HepG2 (cell line): ENCODE measurements around the gene WNK1. TPM values are rescaled to one million over a fixed set of nuclear protein-coding genes. Genes with fewer than 3 reads are reported as not detected.

ENCODE experiments used
- BCL6 ChIP-seq: IDR thresholded peaks from 2 replicates; pipeline ENCODE4 v1.6.1; 2016; ENCODE audit warnings: missing genetic modification reagents, missing compliant biosample characterization
- DMTF1 ChIP-seq: sonication (generic); formaldehyde crosslinking; IDR thresholded peaks from 2 replicates; pipeline ENCODE4 v1.4.0; 2020; ENCODE audit warnings: mild to moderate bottlenecking, missing genetic modification reagents
- FOSL1 ChIP-seq: sonication (generic); formaldehyde crosslinking; IDR thresholded peaks from 2 replicates; pipeline ENCODE4 v1.9.0; 2021; ENCODE audit warnings: missing genetic modification reagents, borderline replicate concordance
- KAT7 ChIP-seq: IDR thresholded peaks from 2 replicates; pipeline ENCODE4 v1.6.1; 2018; ENCODE audit warnings: borderline replicate concordance, missing compliant biosample characterization
- SMAD3 ChIP-seq: sonication (generic); formaldehyde crosslinking; IDR thresholded peaks from 2 replicates; pipeline ENCODE4 v1.4.0; 2020; ENCODE audit warnings: missing genetic modification reagents
- SNAI1 ChIP-seq: sonication (generic); formaldehyde crosslinking; IDR thresholded peaks from 2 replicates; pipeline ENCODE4 v1.5.0; 2020; ENCODE audit warnings: mild to moderate bottlenecking, missing genetic modification reagents, borderline replicate concordance
- ZBTB1 ChIP-seq: sonication (generic); formaldehyde crosslinking; IDR thresholded peaks from 2 replicates; pipeline ENCODE4 v1.4.0; 2020; ENCODE audit warnings: missing genetic modification reagents, borderline replicate concordance
- ZFX ChIP-seq: sonication (generic); formaldehyde crosslinking; IDR thresholded peaks from 2 replicates; pipeline ENCODE4 v1.4.0; 2020; ENCODE audit warnings: mild to moderate bottlenecking, low read depth, missing genetic modification reagents, moderate library complexity
- ZNF124 ChIP-seq: sonication (generic); formaldehyde crosslinking; IDR thresholded peaks from 2 replicates; pipeline ENCODE4 v1.4.0; 2020; ENCODE audit warnings: missing genetic modification reagents
- ZNF234 ChIP-seq: sonication (generic); formaldehyde crosslinking; conservative IDR thresholded peaks from 2 replicates; pipeline ENCODE4 v1.5.1; 2020; ENCODE audit warnings: mild to moderate bottlenecking, missing genetic modification reagents
- ZNF281 ChIP-seq: sonication (generic); formaldehyde crosslinking; IDR thresholded peaks from 2 replicates; pipeline ENCODE4 v1.4.0; 2020; ENCODE audit warnings: missing genetic modification reagents, borderline replicate concordance
- ZNF543 ChIP-seq: sonication (generic); formaldehyde crosslinking; IDR thresholded peaks from 2 replicates; pipeline ENCODE4 v1.4.0; 2020; ENCODE audit warnings: mild to moderate bottlenecking, missing genetic modification reagents
- polyA plus RNA-seq, 8 experiments: library from polyadenylated mRNA; depleted of rRNA in 3 of 8; stranded (reverse) in 7 of 8; unstranded in 1 of 8; fragments of >200 nt; fragmentation: Illumina TruSeq in 4 of 8; extraction: Trizol in 4 of 8; gene quantifications; 2 replicates each; pipeline versions ENCODE4 v1.2.1 to v1.2.3, GENCODE V29; 2011 to 2016; ENCODE audit warnings: low read depth in 4 of 8, missing spikeins in 1 of 8, mixed read lengths in 1 of 8; ENCODE audit not compliant: insufficient read depth in 1 of 8
- total RNA-seq, 5 experiments: library from RNA; depleted of rRNA; stranded (reverse); fragments of >200 nt; fragmentation: Illumina TruSeq; extraction: Trizol; gene quantifications; 2 replicates each; pipeline ENCODE4 v1.2.3, GENCODE V29; 2016; ENCODE audit warnings: low read depth in 1 of 5
- TF ChIP-seq, protein P1 (sequence below), 2 experiments: fragments of 450-650 bp in 1 of 2; sonication (generic) in 1 of 2; formaldehyde crosslinking; IDR thresholded peaks; 2 replicates each; pipeline versions ENCODE4 v1.5.0 to v1.8.0; 2020 to 2022; ENCODE audit warnings: mild to moderate bottlenecking in 1 of 2, missing genetic modification reagents in 1 of 2
- TF ChIP-seq, protein P2 (sequence below): sonication (generic); formaldehyde crosslinking; IDR thresholded peaks from 2 replicates; pipeline ENCODE4 v1.8.0; 2022; ENCODE audit warnings: mild to moderate bottlenecking, missing genetic modification reagents; ENCODE audit not compliant: insufficient replicate concordance
- TF ChIP-seq, protein P3 (sequence below): sonication (generic); formaldehyde crosslinking; IDR thresholded peaks from 2 replicates; pipeline ENCODE4 v1.4.0; 2020; ENCODE audit warnings: missing genetic modification reagents
- TF ChIP-seq, protein P4 (sequence below): sonication (generic); formaldehyde crosslinking; IDR thresholded peaks from 2 replicates; pipeline ENCODE4 v1.4.0; 2020; ENCODE audit warnings: mild to moderate bottlenecking, missing genetic modification reagents

WNK1 gene
- total and polyA plus RNA-seq, 2 of the 13 experiments (the other 11 are each of a cell fraction or from before 2014, with no cell fraction given), result 31.1 to 54.8 TPM

DNA sequence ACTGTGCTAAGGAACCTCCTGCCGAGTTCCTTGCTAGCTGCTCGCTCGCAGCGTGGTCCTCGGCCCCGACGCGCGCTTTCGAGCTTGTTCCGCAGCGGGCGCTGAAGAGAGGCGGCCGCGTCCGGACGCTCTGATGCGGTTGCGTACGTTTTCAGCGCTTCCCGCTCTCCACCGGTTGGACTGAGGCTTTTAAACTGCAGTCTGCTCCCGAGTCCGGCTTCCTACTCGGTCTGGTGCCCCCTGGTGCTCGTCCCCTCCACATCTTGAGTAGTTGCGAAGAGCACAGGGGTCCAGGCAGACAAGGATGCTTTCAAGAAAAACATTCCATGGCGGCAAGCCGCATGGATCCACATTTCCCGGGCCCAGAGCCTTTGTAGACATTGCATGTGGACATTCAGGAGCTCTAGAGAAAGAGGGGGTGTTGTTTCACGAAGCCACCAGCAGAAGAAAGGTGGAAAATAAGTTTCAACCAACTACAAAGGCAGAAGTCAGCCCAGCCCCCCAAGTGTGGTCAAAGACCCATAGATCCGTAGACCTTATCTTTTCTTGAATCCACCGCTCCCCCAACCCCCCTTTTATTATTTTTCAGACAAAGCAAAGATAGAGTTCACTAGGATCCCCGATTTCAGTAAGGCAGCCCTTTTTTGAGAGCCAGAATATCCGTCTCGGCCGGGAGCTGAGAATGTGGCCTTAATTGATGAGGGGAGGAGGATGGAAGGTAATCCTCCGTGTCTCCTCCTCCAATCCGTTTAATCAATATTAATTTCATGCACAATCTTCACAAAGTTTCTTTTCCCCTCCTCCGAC lies 984 bp upstream of the WNK1 start (continued):
- TF ChIP-seq ZNF281, result peak; percentile 42; the same call in 1 of the 2 replicates
- TF ChIP-seq FOSL1 (CRISPR knock-in tag), result no peak
- TF ChIP-seq DMTF1 (CRISPR knock-in tag), result no peak
- peak; percentile 87 for TF ChIP-seq ZNF124 (CRISPR knock-in tag)
- 0 out of 2 replicates have a peak, but pooled peaks have one; percentile 68 for TF ChIP-seq KAT7
- TF ChIP-seq ZFX (CRISPR knock-in tag), result peak; percentile 74
- TF ChIP-seq, protein P1, sequence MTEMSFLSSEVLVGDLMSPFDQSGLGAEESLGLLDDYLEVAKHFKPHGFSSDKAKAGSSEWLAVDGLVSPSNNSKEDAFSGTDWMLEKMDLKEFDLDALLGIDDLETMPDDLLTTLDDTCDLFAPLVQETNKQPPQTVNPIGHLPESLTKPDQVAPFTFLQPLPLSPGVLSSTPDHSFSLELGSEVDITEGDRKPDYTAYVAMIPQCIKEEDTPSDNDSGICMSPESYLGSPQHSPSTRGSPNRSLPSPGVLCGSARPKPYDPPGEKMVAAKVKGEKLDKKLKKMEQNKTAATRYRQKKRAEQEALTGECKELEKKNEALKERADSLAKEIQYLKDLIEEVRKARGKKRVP (CRISPR knock-in tag; IDR thresholded peaks at IDR 0.05), result peak in 1 of 2 experiments; percentile 60; a peak in 2 of 4 replicates
- peak; percentile 38; the same call in 1 of the 2 replicates for TF ChIP-seq SMAD3 (CRISPR knock-in tag)
- no peak; the same call in 1 of the 2 replicates for TF ChIP-seq ZBTB1 (CRISPR knock-in tag)
- TF ChIP-seq, protein P2, sequence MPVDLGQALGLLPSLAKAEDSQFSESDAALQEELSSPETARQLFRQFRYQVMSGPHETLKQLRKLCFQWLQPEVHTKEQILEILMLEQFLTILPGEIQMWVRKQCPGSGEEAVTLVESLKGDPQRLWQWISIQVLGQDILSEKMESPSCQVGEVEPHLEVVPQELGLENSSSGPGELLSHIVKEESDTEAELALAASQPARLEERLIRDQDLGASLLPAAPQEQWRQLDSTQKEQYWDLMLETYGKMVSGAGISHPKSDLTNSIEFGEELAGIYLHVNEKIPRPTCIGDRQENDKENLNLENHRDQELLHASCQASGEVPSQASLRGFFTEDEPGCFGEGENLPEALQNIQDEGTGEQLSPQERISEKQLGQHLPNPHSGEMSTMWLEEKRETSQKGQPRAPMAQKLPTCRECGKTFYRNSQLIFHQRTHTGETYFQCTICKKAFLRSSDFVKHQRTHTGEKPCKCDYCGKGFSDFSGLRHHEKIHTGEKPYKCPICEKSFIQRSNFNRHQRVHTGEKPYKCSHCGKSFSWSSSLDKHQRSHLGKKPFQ (CRISPR knock-in tag), result peak; percentile 94
- no peak; the same call in none of the 2 replicates for TF ChIP-seq BCL6 (CRISPR knock-in tag)
- no peak for TF ChIP-seq SNAI1 (CRISPR knock-in tag)
- 0 out of 2 replicates have a peak, but pooled peaks have one; percentile 49 for TF ChIP-seq ZNF543 (CRISPR knock-in tag)
- TF ChIP-seq, protein P3, sequence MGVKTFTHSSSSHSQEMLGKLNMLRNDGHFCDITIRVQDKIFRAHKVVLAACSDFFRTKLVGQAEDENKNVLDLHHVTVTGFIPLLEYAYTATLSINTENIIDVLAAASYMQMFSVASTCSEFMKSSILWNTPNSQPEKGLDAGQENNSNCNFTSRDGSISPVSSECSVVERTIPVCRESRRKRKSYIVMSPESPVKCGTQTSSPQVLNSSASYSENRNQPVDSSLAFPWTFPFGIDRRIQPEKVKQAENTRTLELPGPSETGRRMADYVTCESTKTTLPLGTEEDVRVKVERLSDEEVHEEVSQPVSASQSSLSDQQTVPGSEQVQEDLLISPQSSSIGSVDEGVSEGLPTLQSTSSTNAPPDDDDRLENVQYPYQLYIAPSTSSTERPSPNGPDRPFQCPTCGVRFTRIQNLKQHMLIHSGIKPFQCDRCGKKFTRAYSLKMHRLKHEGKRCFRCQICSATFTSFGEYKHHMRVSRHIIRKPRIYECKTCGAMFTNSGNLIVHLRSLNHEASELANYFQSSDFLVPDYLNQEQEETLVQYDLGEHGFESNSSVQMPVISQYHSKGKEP (CRISPR knock-in tag), result 0 out of 2 replicates have a peak, but pooled peaks have one; percentile 60
- TF ChIP-seq, protein P4, sequence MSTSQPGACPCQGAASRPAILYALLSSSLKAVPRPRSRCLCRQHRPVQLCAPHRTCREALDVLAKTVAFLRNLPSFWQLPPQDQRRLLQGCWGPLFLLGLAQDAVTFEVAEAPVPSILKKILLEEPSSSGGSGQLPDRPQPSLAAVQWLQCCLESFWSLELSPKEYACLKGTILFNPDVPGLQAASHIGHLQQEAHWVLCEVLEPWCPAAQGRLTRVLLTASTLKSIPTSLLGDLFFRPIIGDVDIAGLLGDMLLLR (CRISPR knock-in tag), result peak; percentile 82
- TF ChIP-seq ZNF234 (CRISPR knock-in tag), result 0 out of 2 replicates have a peak, but pooled peaks have one; percentile 35
